Tibial artery (tissue), 4 donors: ENCODE measurements around the gene PKHD1.

Experiments
- DNase-seq, 2 donors: peaks; one replicate each; pipeline ENCODE4 v3.0.0-alpha.2; 2019
- H3K27ac ChIP-seq, 2 donors: fragments of 200-600 bp; sonication (generic) in 1 of 2; 1 replicate in 1 of 2; 2 replicates in 1 of 2; pipeline ENCODE4 v1.5.1; 2018 to 2019; ENCODE audit warnings: mild to moderate bottlenecking in 1 of 2
- H3K27me3 ChIP-seq, 2 donors: fragments of 200-600 bp; sonication (generic) in 1 of 2; one replicate each; pipeline versions ENCODE4 v1.5.1 to v1.6.0; 2016 to 2019
- H3K36me3 ChIP-seq, 3 donors: fragments of 200-600 bp; sonication (generic) in 2 of 3; one replicate each; pipeline ENCODE4 v1.5.1; 2016 to 2019; ENCODE audit warnings: mild to moderate bottlenecking in 2 of 3
- H3K4me1 ChIP-seq, 4 donors: fragments of 200-600 bp; sonication (generic) in 2 of 4; 1 replicate in 3 of 4; 2 replicates in 1 of 4; pipeline ENCODE4 v1.5.1; 2016 to 2019
- H3K4me3 ChIP-seq, 2 donors: fragments of 200-600 bp; sonication (generic) in 1 of 2; 1 replicate in 1 of 2; 2 replicates in 1 of 2; pipeline ENCODE4 v1.5.1; 2018 to 2019; ENCODE audit warnings: mild to moderate bottlenecking in 2 of 2
- H3K9me3 ChIP-seq, 3 donors: fragments of 200-600 bp; sonication (generic) in 1 of 3; one replicate each; pipeline ENCODE4 v1.5.1; 2016 to 2019
- CTCF ChIP-seq, 2 experiments: fragments of 200-600 bp in 1 of 2; fragments of 450-650 bp in 1 of 2; IDR thresholded peaks; one replicate each; pipeline ENCODE4 v1.5.1; 2017 to 2019; ENCODE audit warnings: antibody characterized with exemption in 2 of 2, mild to moderate bottlenecking in 1 of 2, moderate library complexity in 1 of 2
- intact Hi-C: fragments of 100-400 bp; cut with DNase I; formaldehyde crosslinking; loops from one replicate; pipeline ENCODE4 v1.15.0; 2023; ENCODE audit warnings: low total_unique reads

PKHD1 gene

GRCh38 chr6:52045481-52045880 is 41.9 kb downstream of the PKHD1 start:
- Histone ChIP-seq H3K9me3 (no peaks in the 10 kb centered on the region), H3K4me3 (no peak overlapping the region), H3K36me3 (no peaks in the 10 kb centered on the region), H3K27ac (no peak overlapping the region), H3K27me3 (peaks cover 0 to 8% of the 10 kb centered on the region in 2 donors), H3K4me1 (peaks cover 0 to 6% (median 2%) of the 10 kb centered on the region in 4 donors)
- intact Hi-C loops = no loop called here
- no peak for TF ChIP-seq CTCF (IDR thresholded peaks at IDR 0.05)
- DNase-seq = no peak

- no peak overlapping the region for H3K27ac ChIP-seq
- no peaks in the 10 kb centered on the region for H3K36me3 ChIP-seq
- DNase-seq = no peak
- H3K9me3 ChIP-seq = no peaks in the 10 kb centered on the region
- no peak for TF ChIP-seq CTCF (IDR thresholded peaks at IDR 0.05)
- peaks cover 0 to 4% of the 10 kb centered on the region in 2 donors for H3K27me3 ChIP-seq
- no peak overlapping the region for H3K4me3 ChIP-seq
- peaks cover 0 to 6% (median 2%) of the 10 kb centered on the region in 4 donors for H3K4me1 ChIP-seq
- intact Hi-C loops = no loop called here
These were observed 42.4 kb downstream of the PKHD1 start for GRCh38 chr6:52045033-52045432.

- H3K9me3 ChIP-seq = no peaks in the 10 kb centered on the region
- DNase-seq = no peak
These were observed 45.1 kb downstream of the PKHD1 start for GRCh38 chr6:52042141-52042885.

GRCh38 chr6:52041134-52041533 is 46.3 kb downstream of the PKHD1 start:
- no peak overlapping the region for H3K4me3 ChIP-seq
- H3K36me3 ChIP-seq = no peaks in the 10 kb centered on the region
- intact Hi-C loops = no loop called here
- DNase-seq = no peak
- no peak for TF ChIP-seq CTCF (IDR thresholded peaks at IDR 0.05)
- H3K27ac ChIP-seq = no peak overlapping the region
- no peaks in the 10 kb centered on the region for H3K9me3 ChIP-seq
- H3K27me3 ChIP-seq = no peaks in the 10 kb centered on the region
- no peaks in the 10 kb centered on the region for H3K4me1 ChIP-seq

More at GRCh38 chr6:52042141-52042885, 45.1 kb downstream of the PKHD1 start:
- TF ChIP-seq CTCF (IDR thresholded peaks at IDR 0.05) = no peak
- H3K27me3 ChIP-seq = no peaks in the 10 kb centered on the region
- peaks cover 0 to 6% (median 2%) of the 10 kb centered on the region in 4 donors for H3K4me1 ChIP-seq
- intact Hi-C loops = loop anchor here (1.0 kb wide), 1 partner anchor 32 kb away; no protein-coding TSS in a partner anchor
- no peaks in the 10 kb centered on the region for H3K36me3 ChIP-seq
- no peak overlapping the region for H3K4me3 ChIP-seq
- no peak overlapping the region for H3K27ac ChIP-seq

- no peak for DNase-seq
- peaks cover 0 to 2% (median 0%) of the 10 kb centered on the region in 3 donors for H3K9me3 ChIP-seq
- no peak overlapping the region for H3K4me3 ChIP-seq
- TF ChIP-seq CTCF (IDR thresholded peaks at IDR 0.05) = no peak
- peaks cover 0 to 5% of the 10 kb centered on the region in 2 donors for H3K27me3 ChIP-seq
- no peaks in the 10 kb centered on the region for H3K4me1 ChIP-seq
- intact Hi-C loops = no loop called here
- H3K36me3 ChIP-seq = no peaks in the 10 kb centered on the region
- H3K27ac ChIP-seq = no peak overlapping the region
These were observed 59.7 kb downstream of the PKHD1 start for GRCh38 chr6:52027699-52028098.
